Measurements from ENCODE around the gene RAD9A.

Gene RAD9A

DNA sequence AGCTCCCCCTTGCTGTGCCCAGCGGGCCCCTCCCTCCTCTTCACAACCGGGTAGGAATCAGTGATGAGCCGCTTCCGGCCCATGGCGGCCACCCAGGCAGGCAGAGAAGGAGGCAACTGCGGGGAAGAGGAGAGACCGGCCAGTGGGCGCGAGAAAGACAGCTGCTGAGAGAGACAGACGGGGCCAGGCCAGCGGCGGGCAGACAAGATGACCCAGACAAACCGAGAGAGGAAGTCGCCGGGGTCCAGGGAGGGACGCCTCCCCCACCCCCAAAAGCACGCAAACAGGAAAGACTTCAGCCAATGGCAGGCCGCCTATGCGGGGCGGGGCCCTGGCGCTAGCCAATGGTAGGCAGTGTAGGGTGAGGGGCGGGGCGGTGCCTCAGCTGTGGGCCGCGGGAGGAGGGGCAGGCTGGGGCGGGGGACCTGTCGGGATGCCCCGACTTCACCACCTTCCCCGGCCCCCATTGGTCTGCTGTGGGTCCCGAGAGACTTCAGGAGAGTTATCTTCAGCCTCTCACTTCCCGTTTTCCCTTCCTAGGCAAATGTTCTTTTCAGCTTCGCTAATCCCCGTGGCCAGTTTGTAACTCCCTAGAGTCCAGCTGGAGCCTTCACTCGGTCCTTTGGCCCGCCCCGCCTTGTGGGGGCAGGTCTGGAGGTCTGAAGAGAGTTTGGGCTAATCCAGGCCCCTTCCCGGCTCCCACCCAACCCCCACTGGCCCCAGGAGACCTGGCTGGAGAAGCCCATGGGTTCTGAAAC, 38.3 kb upstream of the RAD9A start, which contains the start of gene POLD4:
POLD4 (minus strand) TSS at position 230 of the 758 bp plus-strand sequence; CDS start at position 83, 147 bp downstream.
- Histone ChIP-seq H3K79me1 (ENCODE audit: low read length) (no peaks in the 10 kb centered on the region), H2BK5ac (ENCODE audit: low read length) (peak within 1 kb of the TSS; percentile 71), H3K27ac (ENCODE audit: low read depth, low read length) (peak within 1 kb of the TSS; percentile 89), H2BK15ac (replicated peaks; ENCODE audit: low read depth) (no peak within 1 kb of the TSS), H3K23ac (ENCODE audit: low read length) (no peak within 1 kb of the TSS), H3K4ac (ENCODE audit: low read depth, low read length) (peak within 1 kb of the TSS; percentile 28), H3K4me1 (ENCODE audit: control insufficient read depth, low read depth, low read length) (peaks cover 12% of the 10 kb centered on the region), H3K56ac (ENCODE audit: low read length) (peak within 1 kb of the TSS; percentile 86), H3K79me2 (ENCODE audit: control insufficient read depth, insufficient read depth, low read length) (no peaks in the 10 kb centered on the region), H3K4me2 (ENCODE audit: low read length) (peak within 1 kb of the TSS; percentile 88), H4K8ac (ENCODE audit: low read depth, low read length) (no peak within 1 kb of the TSS), H3K18ac (ENCODE audit: low read length) (peak within 1 kb of the TSS; percentile 42), H3K27me3 (ENCODE audit: insufficient read depth, low read length, poor library complexity) (no peaks in the 10 kb centered on the region), H3K4me3 (ENCODE audit: low read length) (peak within 1 kb of the TSS; percentile 54), H2AK5ac (ENCODE audit: low read length) (peak within 1 kb of the TSS; percentile 49), H3K36me3 (ENCODE audit: control insufficient read depth, insufficient read depth, low read length) (no peaks in the 10 kb centered on the region), H4K5ac (ENCODE audit: low read length) (no peak within 1 kb of the TSS), H2BK120ac (ENCODE audit: low read depth, low read length) (no peak within 1 kb of the TSS), H3K9ac (ENCODE audit: low read length) (peak within 1 kb of the TSS; percentile 76)
- peak; percentile 97 for DNase-seq
- WGBS (ENCODE audit: extremely low coverage, insufficient coverage, low lambda C conversion rate): no CpG with 5 or more reads among the region's 37 CpGs

DNA sequence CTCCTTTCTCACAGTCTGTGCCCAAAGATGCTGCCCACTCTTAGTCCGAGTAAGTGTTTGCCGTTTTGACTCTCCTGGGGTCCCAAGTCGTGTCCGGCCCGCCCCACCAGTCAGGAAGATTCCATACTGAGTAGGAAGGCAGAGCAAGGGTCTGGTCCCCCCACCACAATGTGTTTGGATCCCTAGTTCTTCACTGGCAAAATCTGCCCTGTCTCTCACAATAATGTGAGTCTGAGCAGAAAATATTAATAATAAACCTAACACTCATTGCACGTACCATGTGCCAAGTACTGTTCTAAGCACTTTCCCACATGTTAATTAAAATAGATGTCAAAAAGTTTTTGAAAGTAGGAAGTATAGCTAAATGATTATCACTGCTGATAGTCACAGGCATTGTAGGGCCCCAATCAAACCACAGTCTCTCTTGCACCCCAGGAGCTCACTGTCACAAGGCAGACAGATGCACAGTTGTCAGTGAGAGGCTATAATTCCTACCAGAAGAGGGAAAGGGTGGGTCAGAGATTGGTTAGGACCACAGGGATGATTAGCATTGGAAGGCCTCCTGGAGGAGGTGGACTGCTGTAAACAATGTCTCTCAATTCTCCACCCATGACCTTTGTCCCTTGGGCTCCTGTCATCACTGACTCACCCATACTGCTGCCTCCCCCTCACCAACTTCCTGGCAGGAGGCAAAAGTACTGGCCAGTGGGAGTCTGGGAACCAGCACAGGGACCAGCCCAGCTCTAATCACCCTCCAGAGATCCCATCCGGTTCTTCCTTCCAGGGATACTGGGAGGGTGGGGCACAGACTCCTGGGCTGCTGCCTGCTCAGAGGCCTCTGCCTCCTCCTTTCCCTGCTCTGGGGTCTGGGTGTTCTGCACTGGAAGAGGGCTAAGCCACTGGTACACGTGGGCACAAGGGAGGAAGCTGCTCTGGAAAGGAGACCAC, 37.4 kb upstream of the RAD9A start:
- Histone ChIP-seq H3K27ac (ENCODE audit: low read depth, low read length) (peak overlapping the region; percentile 86), H2AK5ac (ENCODE audit: low read length) (peak overlapping the region; percentile 49), H2BK15ac (replicated peaks; ENCODE audit: low read depth) (no peak overlapping the region), H3K36me3 (ENCODE audit: control insufficient read depth, insufficient read depth, low read length) (no peaks in the 10 kb centered on the region), H3K79me1 (ENCODE audit: low read length) (no peaks in the 10 kb centered on the region), H3K4ac (ENCODE audit: low read depth, low read length) (peak overlapping the region; percentile 28), H2BK5ac (ENCODE audit: low read length) (peak overlapping the region; percentile 58), H3K23ac (ENCODE audit: low read length) (no peak overlapping the region), H2BK120ac (ENCODE audit: low read depth, low read length) (no peak overlapping the region), H3K4me3 (ENCODE audit: low read length) (peak overlapping the region; percentile 5), H4K8ac (ENCODE audit: low read depth, low read length) (no peak overlapping the region), H3K4me2 (ENCODE audit: low read length) (peak overlapping the region; percentile 53), H3K4me1 (ENCODE audit: control insufficient read depth, low read depth, low read length) (peaks cover 12% of the 10 kb centered on the region), H3K18ac (ENCODE audit: low read length) (peak overlapping the region; percentile 42), H4K5ac (ENCODE audit: low read length) (no peak overlapping the region), H3K27me3 (ENCODE audit: insufficient read depth, low read length, poor library complexity) (no peaks in the 10 kb centered on the region), H3K79me2 (ENCODE audit: control insufficient read depth, insufficient read depth, low read length) (no peaks in the 10 kb centered on the region), H3K56ac (ENCODE audit: low read length) (peak overlapping the region; percentile 75), H3K9ac (ENCODE audit: low read length) (peak overlapping the region; percentile 76)
- DNase-seq: peak; percentile 82
- WGBS (ENCODE audit: extremely low coverage, insufficient coverage, low lambda C conversion rate): no CpG with 5 or more reads among the region's 8 CpGs

DNA sequence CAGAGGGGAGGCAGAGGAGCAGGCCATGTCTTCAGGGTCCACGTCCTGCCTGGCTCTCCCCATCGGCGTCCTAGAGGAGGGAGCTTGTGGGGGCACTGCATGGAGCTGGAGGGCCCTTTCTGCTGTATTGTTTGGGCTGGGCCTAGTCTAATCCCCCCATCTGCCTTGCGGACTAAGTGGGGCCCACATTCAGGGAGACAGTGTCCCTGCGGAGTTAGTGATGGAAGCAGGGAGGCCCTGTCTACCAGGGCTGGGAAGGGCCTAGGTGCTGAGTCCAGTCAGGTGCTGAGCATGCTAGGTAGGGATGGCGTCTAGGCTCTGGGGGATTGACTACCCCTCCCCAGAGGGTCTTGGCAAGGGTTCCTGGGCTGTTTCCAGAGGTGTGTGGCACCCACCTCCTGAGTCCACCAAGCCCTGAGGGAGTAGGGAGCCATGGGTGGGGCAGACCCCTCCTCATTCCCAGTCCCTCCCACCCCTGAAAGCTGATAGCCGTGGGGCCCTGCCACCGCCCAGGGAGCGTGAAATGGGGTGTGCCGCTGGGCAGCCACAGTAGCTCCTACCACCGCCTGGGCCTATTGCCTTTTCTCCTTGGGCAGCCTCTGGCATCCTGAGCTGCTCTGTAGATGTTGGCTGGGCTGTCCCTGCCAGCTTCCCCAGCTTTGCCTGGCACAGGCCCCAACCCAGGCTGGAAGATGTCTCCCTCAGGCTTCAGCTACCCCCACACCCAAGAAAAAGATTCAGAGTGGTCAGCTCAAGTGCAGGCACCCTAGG, 36.6 kb upstream of the RAD9A start:
- Histone ChIP-seq H3K18ac (ENCODE audit: low read length) (no peak overlapping the region), H3K36me3 (ENCODE audit: control insufficient read depth, insufficient read depth, low read length) (no peaks in the 10 kb centered on the region), H3K4ac (ENCODE audit: low read depth, low read length) (no peak overlapping the region), H2AK5ac (ENCODE audit: low read length) (no peak overlapping the region), H3K56ac (ENCODE audit: low read length) (peak overlapping the region; percentile 75), H3K27me3 (ENCODE audit: insufficient read depth, low read length, poor library complexity) (no peaks in the 10 kb centered on the region), H3K4me2 (ENCODE audit: low read length) (no peak overlapping the region), H2BK5ac (ENCODE audit: low read length) (no peak overlapping the region), H3K9ac (ENCODE audit: low read length) (no peak overlapping the region), H4K8ac (ENCODE audit: low read depth, low read length) (no peak overlapping the region), H3K4me3 (ENCODE audit: low read length) (no peak overlapping the region), H3K23ac (ENCODE audit: low read length) (no peak overlapping the region), H3K79me2 (ENCODE audit: control insufficient read depth, insufficient read depth, low read length) (no peaks in the 10 kb centered on the region), H3K4me1 (ENCODE audit: control insufficient read depth, low read depth, low read length) (peaks cover 12% of the 10 kb centered on the region), H3K27ac (ENCODE audit: low read depth, low read length) (no peak overlapping the region), H3K79me1 (ENCODE audit: low read length) (no peaks in the 10 kb centered on the region), H4K5ac (ENCODE audit: low read length) (no peak overlapping the region), H2BK120ac (ENCODE audit: low read depth, low read length) (no peak overlapping the region), H2BK15ac (replicated peaks; ENCODE audit: low read depth) (no peak overlapping the region)
- no CpG with 5 or more reads among the region's 11 CpGs for WGBS (ENCODE audit: extremely low coverage, insufficient coverage, low lambda C conversion rate)
- DNase-seq: no peak

DNA sequence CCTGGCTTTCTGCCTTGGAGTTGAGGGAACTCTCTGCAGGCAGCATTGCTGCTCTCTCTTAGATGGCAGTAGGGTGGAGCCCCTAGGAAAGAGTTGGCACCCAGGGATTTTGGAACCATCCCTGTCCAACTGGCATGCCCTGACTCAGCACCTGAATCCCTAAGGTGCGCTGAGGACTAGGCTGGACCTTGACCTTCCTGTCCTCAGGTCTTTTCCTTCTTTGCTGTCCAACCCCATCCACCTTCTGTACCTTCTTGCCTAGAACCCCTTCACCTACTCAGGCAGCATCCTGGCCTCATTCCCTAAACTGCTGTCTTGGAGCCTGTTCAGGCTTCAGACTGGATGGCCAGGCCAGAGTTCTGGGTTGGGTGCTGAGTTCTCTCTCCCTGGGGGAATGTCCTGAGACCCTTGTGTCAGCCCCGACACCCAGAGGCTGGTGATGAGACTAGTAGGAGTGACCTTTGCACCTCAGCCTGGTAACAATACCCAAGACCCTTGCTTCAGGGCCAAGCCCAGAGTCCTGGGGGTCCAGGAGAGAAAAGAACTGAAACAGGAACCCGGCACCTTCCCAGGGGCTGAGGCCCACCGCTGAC, 35.9 kb upstream of the RAD9A start:
- H3K4me1 ChIP-seq (ENCODE audit: control insufficient read depth, low read depth, low read length): peaks cover 12% of the 10 kb centered on the region
- no peaks in the 10 kb centered on the region for H3K36me3 ChIP-seq (ENCODE audit: control insufficient read depth, insufficient read depth, low read length)
- H2AK5ac ChIP-seq (ENCODE audit: low read length): peak overlapping the region; percentile 56
- no peaks in the 10 kb centered on the region for H3K79me2 ChIP-seq (ENCODE audit: control insufficient read depth, insufficient read depth, low read length)
- no peaks in the 10 kb centered on the region for H3K79me1 ChIP-seq (ENCODE audit: low read length)
- no peak overlapping the region for H3K23ac ChIP-seq (ENCODE audit: low read length)
- H3K4me2 ChIP-seq (ENCODE audit: low read length): no peak overlapping the region
- no peak overlapping the region for H3K4me3 ChIP-seq (ENCODE audit: low read length)
- H2BK15ac ChIP-seq (replicated peaks; ENCODE audit: low read depth): no peak overlapping the region
- no peak for DNase-seq
- no peak overlapping the region for H4K8ac ChIP-seq (ENCODE audit: low read depth, low read length)
- no peak overlapping the region for H3K4ac ChIP-seq (ENCODE audit: low read depth, low read length)
- no peak overlapping the region for H2BK5ac ChIP-seq (ENCODE audit: low read length)
- no peak overlapping the region for H2BK120ac ChIP-seq (ENCODE audit: low read depth, low read length)
- no CpG with 5 or more reads among the region's 4 CpGs for WGBS (ENCODE audit: extremely low coverage, insufficient coverage, low lambda C conversion rate)
- H3K18ac ChIP-seq (ENCODE audit: low read length): no peak overlapping the region
- H3K27ac ChIP-seq (ENCODE audit: low read depth, low read length): no peak overlapping the region
- H3K9ac ChIP-seq (ENCODE audit: low read length): no peak overlapping the region
- peak overlapping the region; percentile 75 for H3K56ac ChIP-seq (ENCODE audit: low read length)
- H3K27me3 ChIP-seq (ENCODE audit: insufficient read depth, low read length, poor library complexity): no peaks in the 10 kb centered on the region
- no peak overlapping the region for H4K5ac ChIP-seq (ENCODE audit: low read length)

DNA sequence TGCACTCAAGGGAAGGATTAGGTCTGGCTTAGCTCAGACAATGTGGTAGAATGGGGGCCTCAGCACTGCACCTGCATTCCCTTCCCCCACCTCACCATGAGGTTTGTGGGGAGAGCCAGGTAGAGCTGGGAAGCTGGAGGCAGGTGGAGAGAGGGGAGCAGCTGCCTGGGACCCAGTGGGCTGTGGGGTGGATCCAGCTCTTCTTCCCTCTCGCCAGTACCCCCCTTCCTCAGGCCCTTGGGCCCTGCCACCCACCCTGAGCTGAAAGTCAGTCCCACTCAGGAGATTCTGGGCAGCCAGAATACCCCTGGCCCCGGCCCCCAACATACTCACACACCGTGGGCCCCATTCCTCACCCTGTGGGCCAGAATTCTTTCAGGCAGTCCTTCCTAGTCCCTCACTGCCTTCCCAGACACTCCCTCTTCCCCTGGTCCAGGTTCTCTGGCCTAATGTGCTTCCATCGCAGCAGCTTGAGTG, 35.4 kb upstream of the RAD9A start:
- Histone ChIP-seq H2BK5ac (ENCODE audit: low read length) (no peak overlapping the region), H3K79me1 (ENCODE audit: low read length) (no peaks in the 10 kb centered on the region), H3K36me3 (ENCODE audit: control insufficient read depth, insufficient read depth, low read length) (no peaks in the 10 kb centered on the region), H3K27me3 (ENCODE audit: insufficient read depth, low read length, poor library complexity) (no peaks in the 10 kb centered on the region), H2AK5ac (ENCODE audit: low read length) (no peak overlapping the region), H3K56ac (ENCODE audit: low read length) (peak overlapping the region; percentile 56), H3K18ac (ENCODE audit: low read length) (no peak overlapping the region), H3K27ac (ENCODE audit: low read depth, low read length) (no peak overlapping the region), H3K4me2 (ENCODE audit: low read length) (no peak overlapping the region), H2BK15ac (replicated peaks; ENCODE audit: low read depth) (no peak overlapping the region), H2BK120ac (ENCODE audit: low read depth, low read length) (no peak overlapping the region), H3K23ac (ENCODE audit: low read length) (no peak overlapping the region), H3K4me1 (ENCODE audit: control insufficient read depth, low read depth, low read length) (peaks cover 12% of the 10 kb centered on the region), H3K4me3 (ENCODE audit: low read length) (no peak overlapping the region), H3K4ac (ENCODE audit: low read depth, low read length) (no peak overlapping the region), H3K9ac (ENCODE audit: low read length) (no peak overlapping the region), H4K5ac (ENCODE audit: low read length) (no peak overlapping the region), H3K79me2 (ENCODE audit: control insufficient read depth, insufficient read depth, low read length) (no peaks in the 10 kb centered on the region), H4K8ac (ENCODE audit: low read depth, low read length) (no peak overlapping the region)
- WGBS (ENCODE audit: extremely low coverage, insufficient coverage, low lambda C conversion rate): no CpG with 5 or more reads among the region's 4 CpGs
- no peak for DNase-seq
